ENCODE measurements around the gene RASD1. TPM values are rescaled to one million over a fixed set of nuclear protein-coding genes. Genes with fewer than 3 reads are reported as not detected.

The RASD1 gene
- total and polyA plus RNA-seq, 2 of the 4 experiments (the other 2 are of a cell fraction) = 0.54 to 1.8 TPM

GRCh38 chr17:17484451-17484899, 11.7 kb downstream of the RASD1 start:
- WGBS, 2 experiments (ENCODE audit: extremely low coverage in 2 of 2, insufficient read length in 1 of 2) = no CpG with 5 or more reads among the region's 12 CpGs
- Histone ChIP-seq H3K4me2 (ENCODE audit: low read depth, low read length) (no peak overlapping the region), H3K4me1 (ENCODE audit: control insufficient read depth, insufficient read depth, low read length) (no peaks in the 10 kb centered on the region; the same call in 1 of the 2 replicates), H3K27me3 (ENCODE audit: control insufficient read depth, insufficient read depth, low read length) (no peaks in the 10 kb centered on the region), H3K9ac (ENCODE audit: low read depth, low read length) (no peak overlapping the region), H3K4ac (ENCODE audit: low read depth, low read length) (no peak overlapping the region), H3K18ac (ENCODE audit: low read depth, low read length) (no peak overlapping the region), H3K4me3 (ENCODE audit: insufficient read depth, low read depth, low read length) (no peak overlapping the region), H3K9me1 (ENCODE audit: insufficient read depth, low read length) (peaks cover 6% of the 10 kb centered on the region; the same call in 1 of the 2 replicates), H4K20me1 (ENCODE audit: insufficient read depth, low read length) (peaks cover 27% of the 10 kb centered on the region; the same call in 1 of the 2 replicates), H3K56ac (ENCODE audit: extremely low read depth, insufficient read depth, low read length) (no peak overlapping the region), H3K79me1 (ENCODE audit: low read depth in 1 of 2, low read length in 2 of 2) (peaks cover 41 to 69% of the 10 kb centered on the region in 2 experiments), H2AFZ (replicated peaks; ENCODE audit: low read length, poor library complexity) (no peak overlapping the region), H2AK9ac (replicated peaks; ENCODE audit: low read depth, low read length, poor library complexity) (no peak overlapping the region), H2AK5ac (ENCODE audit: low read depth, low read length) (no peak overlapping the region), H3K23ac (ENCODE audit: low read depth, low read length) (no peak overlapping the region), H2BK20ac (ENCODE audit: low read depth, low read length) (no peak overlapping the region), H3K14ac (replicated peaks; ENCODE audit: low read depth, low read length) (no peak overlapping the region; the same call in 1 of the 2 replicates), H4K91ac (ENCODE audit: insufficient read depth, low read depth, low read length) (no peak overlapping the region), H2BK5ac (ENCODE audit: low read depth, low read length, poor library complexity, severe bottlenecking) (no peak overlapping the region), H3K9me3 (ENCODE audit: control insufficient read depth, insufficient read depth, low read length) (no peaks in the 10 kb centered on the region), H2BK120ac (ENCODE audit: low read depth, low read length) (no peak overlapping the region), H2BK15ac (ENCODE audit: low read depth, low read length) (no peak overlapping the region), H4K8ac (ENCODE audit: low read depth in 2 of 2, low read length in 2 of 2) (no peak overlapping the region), H4K5ac (ENCODE audit: low read depth, low read length) (no peak overlapping the region), H3K27ac (ENCODE audit: insufficient read depth, low read length) (no peak overlapping the region), H3K36me3 (ENCODE audit: control insufficient read depth, insufficient read depth, low read length) (peaks cover 31% of the 10 kb centered on the region)
- ChIA-PET POLR2A (ENCODE audit: unreplicated experiment) (no interaction called here), CTCF (no interaction called here)
- ATAC-seq (ENCODE audit: low read depth) (no peak), DNase-seq (peak; percentile 39)
- TF ChIP-seq SMC3 (IDR thresholded peaks at IDR 0.05; ENCODE audit: low read depth, low read length) = no peak
- TF ChIP-seq RCOR1 (IDR thresholded peaks at IDR 0.05; ENCODE audit: insufficient replicate concordance, low read length) = no peak
- peak; percentile 85 for TF ChIP-seq MAFK (IDR thresholded peaks at IDR 0.05; ENCODE audit: low read depth, low read length)
- intact Hi-C loops (cut with micrococcal nuclease) = no loop called here
- dilution Hi-C loops (cut with HindIII; ENCODE audit: low sequenced_read_pairs, unreplicated experiment) = no loop called here
- in situ Hi-C loops (cut with MboI; ENCODE audit: low sequenced_read_pairs) = no loop called here
- BruUV-seq (replicated peaks) = no TSS peak
